SK-MEL-5 (cell line): ENCODE data around the gene PCDH9. TPM values are rescaled to one million over a fixed set of nuclear protein-coding genes. Genes with fewer than 3 reads are reported as not detected.

Source experiments
- DNase-seq: peaks from one replicate; pipeline ENCODE4 v3.0.0-alpha.2; 2016; ENCODE audit warnings: low read depth, low spot score
- in situ Hi-C: cut with HindIII; loops from 2 replicates; pipeline ENCODE4 v1.10.0; 2016; ENCODE audit warnings: low sequenced_read_pairs, high pct_unique_total_duplicates, low pct_unique_long_range_greater_than_20kb
- total RNA-seq: library from RNA; depleted of rRNA; stranded (reverse); fragments of >200 nt; shearing (Covaris generic); gene quantifications from 2 replicates; pipeline ENCODE4 v1.2.3, GENCODE V29; 2014

PCDH9 gene
- total RNA-seq, 1 experiment from 2014 or later = 1.4 TPM

GRCh38 chr13:66518068-66518467, 712.1 kb downstream of the PCDH9 start:
- no peak for DNase-seq
- in situ Hi-C loops = no loop called here

- in situ Hi-C loops = no loop called here
- no peak for DNase-seq
Measured at GRCh38 chr13:66513728-66514127, 716.4 kb downstream of the PCDH9 start.

GRCh38 chr13:66509175-66509574, 721.0 kb downstream of the PCDH9 start:
- no peak for DNase-seq
- in situ Hi-C loops = no loop called here

- no peak for DNase-seq
- in situ Hi-C loops = no loop called here
Measured at GRCh38 chr13:66508153-66508909, 721.8 kb downstream of the PCDH9 start.

- in situ Hi-C loops = no loop called here
- DNase-seq = no peak
Measured at GRCh38 chr13:66506979-66507378, 723.2 kb downstream of the PCDH9 start.

- no peak for DNase-seq
- in situ Hi-C loops = no loop called here
Measured at GRCh38 chr13:66506051-66506777, 723.9 kb downstream of the PCDH9 start.

GRCh38 chr13:66503890-66504289, 726.2 kb downstream of the PCDH9 start:
- in situ Hi-C loops = no loop called here
- no peak for DNase-seq

GRCh38 chr13:66501181-66501580, 729.0 kb downstream of the PCDH9 start:
- no peak for DNase-seq
- in situ Hi-C loops = no loop called here

GRCh38 chr13:66492479-66492878, 737.7 kb downstream of the PCDH9 start:
- in situ Hi-C loops = no loop called here
- peak; percentile 25 for DNase-seq

GRCh38 chr13:66491251-66491650, 738.9 kb downstream of the PCDH9 start:
- in situ Hi-C loops = no loop called here
- DNase-seq = no peak

- DNase-seq = no peak
- in situ Hi-C loops = no loop called here
Measured at GRCh38 chr13:66489586-66489985, 740.5 kb downstream of the PCDH9 start.

- in situ Hi-C loops = no loop called here
- DNase-seq = no peak
Measured at GRCh38 chr13:66489172-66489571, 741.0 kb downstream of the PCDH9 start.

GRCh38 chr13:66483712-66484111, 746.4 kb downstream of the PCDH9 start:
- in situ Hi-C loops = no loop called here
- peak; percentile 2 for DNase-seq

GRCh38 chr13:66482836-66483235, 747.3 kb downstream of the PCDH9 start:
- in situ Hi-C loops = no loop called here
- DNase-seq = no peak

GRCh38 chr13:66477816-66478215, 752.3 kb downstream of the PCDH9 start:
- no peak for DNase-seq
- in situ Hi-C loops = no loop called here

- in situ Hi-C loops = no loop called here
- DNase-seq = no peak
Measured at GRCh38 chr13:66475061-66475460, 755.1 kb downstream of the PCDH9 start.

- no peak for DNase-seq
- in situ Hi-C loops = no loop called here
Measured at GRCh38 chr13:66469745-66470144, 760.4 kb downstream of the PCDH9 start.

GRCh38 chr13:66468656-66469055, 761.5 kb downstream of the PCDH9 start:
- DNase-seq = no peak
- in situ Hi-C loops = no loop called here

GRCh38 chr13:66462187-66462586, 767.9 kb downstream of the PCDH9 start:
- no peak for DNase-seq
- in situ Hi-C loops = no loop called here
